Activated CD4-positive, alpha-beta T cell treated with anti-CD3 and anti-CD28 coated beads for 1 hour (primary cell): Measurements from ENCODE around the gene LYRM1.
"Not testable (repeated sequence)": the region's sequence is repeated elsewhere in the genome, so short reads cannot be mapped to it uniquely, and the experiment has no call there.

Experiments used
- DNase-seq: peaks from one replicate; pipeline ENCODE4 v3.0.0-alpha.2; 2020

LYRM1 gene

GRCh38 chr16:20940871-20941635 is 40.5 kb downstream of the LYRM1 start:
- no peak for DNase-seq

GRCh38 chr16:20941636-20941926 is 41.0 kb downstream of the LYRM1 start:
- DNase-seq, result no peak

GRCh38 chr16:20942256-20942655 is 41.7 kb downstream of the LYRM1 start:
- no peak for DNase-seq

- no peak for DNase-seq
These were observed 44.4 kb downstream of the LYRM1 start for GRCh38 chr16:20944861-20945574.

- not testable (repeated sequence) for DNase-seq
These were observed 45.0 kb downstream of the LYRM1 start for GRCh38 chr16:20945575-20945875.

GRCh38 chr16:20946015-20946629 is 45.6 kb downstream of the LYRM1 start:
- DNase-seq, result no peak

- DNase-seq, result no peak
These were observed 47.9 kb downstream of the LYRM1 start for GRCh38 chr16:20948444-20948843.

- DNase-seq, result no peak
These were observed 49.1 kb downstream of the LYRM1 start for GRCh38 chr16:20949660-20950059.

- DNase-seq, result no peak
These were observed 49.7 kb downstream of the LYRM1 start for GRCh38 chr16:20950294-20950693.

GRCh38 chr16:20952139-20952920 is 51.8 kb downstream of the LYRM1 start:
- no peak for DNase-seq

GRCh38 chr16:20954574-20954973 is 54.0 kb downstream of the LYRM1 start:
- DNase-seq, result no peak

- DNase-seq, result no peak
These were observed 55.7 kb downstream of the LYRM1 start for GRCh38 chr16:20956319-20956718.

GRCh38 chr16:20957153-20957552 is 56.6 kb downstream of the LYRM1 start:
- no peak for DNase-seq

GRCh38 chr16:20960899-20961298 is 60.3 kb downstream of the LYRM1 start:
- DNase-seq, result no peak

GRCh38 chr16:20968765-20969164 is 68.2 kb downstream of the LYRM1 start:
- DNase-seq, result no peak

- no peak for DNase-seq
These were observed 68.8 kb downstream of the LYRM1 start for GRCh38 chr16:20969386-20969785.

- no peak for DNase-seq
These were observed 70.8 kb downstream of the LYRM1 start for GRCh38 chr16:20971401-20971800.

- DNase-seq, result not testable (repeated sequence)
These were observed 72.6 kb downstream of the LYRM1 start for GRCh38 chr16:20973201-20973600.
